COLO829 (cell line): ENCODE measurements around the gene ARMC10.
"Not testable (repeated sequence)": the region's sequence is repeated elsewhere in the genome, so short reads cannot be mapped to it uniquely, and the experiment has no call there.

Source experiments
- DNase-seq: peaks from one replicate; pipeline ENCODE4 v3.0.0; 2012; ENCODE audit warnings: low spot score

The ARMC10 gene

DNA sequence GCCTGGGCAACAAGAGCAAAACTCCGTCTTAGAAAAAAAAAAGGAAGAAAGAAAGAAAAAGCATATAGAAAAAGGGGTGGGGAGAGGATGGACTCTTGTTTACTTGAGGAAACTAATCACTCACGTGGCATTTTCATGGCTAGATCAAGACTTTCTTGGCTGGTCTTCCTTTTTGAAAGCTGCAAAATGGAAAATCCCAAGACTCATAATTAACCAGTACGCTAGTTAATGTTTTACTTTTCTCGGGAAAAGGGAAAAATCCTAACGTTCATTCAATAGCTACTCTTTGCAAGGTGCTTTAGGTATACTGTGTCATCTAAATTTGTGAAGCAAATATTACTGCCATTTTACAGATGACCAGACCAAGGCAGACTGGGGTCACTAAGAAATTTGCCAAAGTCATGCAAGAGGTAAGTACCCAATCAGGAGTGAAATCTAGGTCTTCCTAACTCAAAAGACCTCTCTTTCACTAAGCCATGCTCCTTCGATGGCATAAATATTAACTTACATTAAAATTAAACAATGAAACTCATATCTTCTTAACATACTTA is 49.6 kb downstream of the ARMC10 start:
- DNase-seq: no peak

DNA sequence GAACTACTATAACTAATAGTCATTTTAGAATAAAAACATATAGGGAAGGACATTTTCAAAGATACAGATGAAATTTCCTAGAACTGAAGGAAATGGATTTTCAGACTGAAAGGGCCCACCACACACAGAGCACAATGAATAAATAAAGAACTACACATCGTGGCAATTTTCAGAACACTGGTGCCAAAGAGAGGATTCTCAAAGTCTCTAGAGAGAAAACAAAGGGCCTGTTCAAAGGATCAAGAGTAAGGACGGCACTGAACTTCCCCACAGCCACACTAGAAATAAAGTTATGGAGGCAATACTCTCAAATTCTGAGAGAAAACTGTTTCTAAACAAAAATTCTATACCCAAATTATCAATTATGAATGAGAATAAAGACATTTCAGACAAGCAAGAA is 52.1 kb downstream of the ARMC10 start:
- DNase-seq: peak; percentile 79

DNA sequence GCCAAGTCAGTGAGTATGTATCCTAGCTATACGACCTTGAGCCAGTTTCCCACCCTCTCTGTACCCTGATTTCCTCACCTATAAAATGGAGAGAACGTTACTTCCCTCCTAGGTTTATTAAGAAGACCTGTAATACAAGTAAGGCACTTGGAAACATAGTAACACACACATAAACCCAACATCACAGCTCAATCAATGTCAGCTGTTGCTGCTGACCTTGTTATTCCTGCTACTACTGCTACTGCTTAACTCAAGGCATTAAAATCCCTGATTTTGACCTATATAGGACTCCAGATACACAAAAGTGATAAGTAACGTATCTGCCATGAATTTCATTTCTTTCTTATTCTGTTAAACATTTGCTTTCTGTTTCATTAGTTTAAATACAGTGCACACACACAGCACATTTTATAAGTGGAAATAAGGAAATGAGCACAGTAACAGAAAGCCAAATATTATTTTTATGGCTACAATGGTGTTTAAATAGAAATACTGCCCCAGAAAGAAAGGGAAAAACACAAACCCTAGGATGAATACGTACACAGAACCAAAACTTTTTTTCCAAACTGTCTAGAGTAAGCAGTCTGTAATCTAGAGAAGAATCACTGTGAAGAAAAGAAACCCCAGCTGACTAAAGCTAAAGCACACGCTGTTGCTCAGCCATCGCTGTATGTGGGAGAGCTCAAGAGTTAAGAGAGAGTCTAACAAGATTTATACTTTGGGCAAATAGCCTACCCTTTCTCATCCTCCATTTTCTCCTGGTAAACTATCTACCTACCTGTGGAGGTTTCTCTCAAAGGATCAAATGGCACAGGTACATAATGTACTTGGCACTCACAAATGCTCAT is 55.0 kb downstream of the ARMC10 start:
- DNase-seq: no peak

DNA sequence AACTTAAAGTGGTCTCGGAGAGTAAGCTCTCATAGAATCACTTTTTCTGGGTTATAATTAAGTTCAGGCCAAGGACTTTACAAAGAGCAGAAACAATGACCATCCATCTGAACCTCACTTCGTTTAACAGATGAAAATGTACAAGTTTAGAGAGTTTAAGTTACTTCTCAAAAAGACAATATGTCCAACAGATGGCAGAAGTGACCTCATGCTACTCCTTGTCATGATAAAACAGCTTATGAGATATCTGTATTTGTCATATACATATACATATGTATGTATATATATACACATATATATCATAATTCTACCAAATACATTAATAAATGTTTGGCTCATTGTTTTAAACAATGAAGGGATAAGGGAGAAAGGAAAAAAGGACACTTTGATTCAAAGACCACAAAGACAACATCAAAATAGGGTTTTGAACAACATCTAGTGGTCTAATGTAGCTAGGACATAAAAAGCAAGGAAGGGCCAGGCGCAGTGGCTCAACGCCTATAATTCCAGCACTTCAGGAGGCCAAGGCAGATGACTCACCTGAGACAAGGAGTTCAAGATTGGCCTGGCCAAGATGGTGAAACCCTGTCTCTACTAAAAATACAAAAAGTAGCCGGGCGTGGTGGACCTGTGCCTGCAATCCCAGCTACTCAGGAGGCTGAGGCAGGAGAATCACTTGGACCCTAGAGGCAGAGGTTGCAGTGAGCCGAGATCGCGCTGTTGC is 56.1 kb downstream of the ARMC10 start:
- DNase-seq: no peak

DNA sequence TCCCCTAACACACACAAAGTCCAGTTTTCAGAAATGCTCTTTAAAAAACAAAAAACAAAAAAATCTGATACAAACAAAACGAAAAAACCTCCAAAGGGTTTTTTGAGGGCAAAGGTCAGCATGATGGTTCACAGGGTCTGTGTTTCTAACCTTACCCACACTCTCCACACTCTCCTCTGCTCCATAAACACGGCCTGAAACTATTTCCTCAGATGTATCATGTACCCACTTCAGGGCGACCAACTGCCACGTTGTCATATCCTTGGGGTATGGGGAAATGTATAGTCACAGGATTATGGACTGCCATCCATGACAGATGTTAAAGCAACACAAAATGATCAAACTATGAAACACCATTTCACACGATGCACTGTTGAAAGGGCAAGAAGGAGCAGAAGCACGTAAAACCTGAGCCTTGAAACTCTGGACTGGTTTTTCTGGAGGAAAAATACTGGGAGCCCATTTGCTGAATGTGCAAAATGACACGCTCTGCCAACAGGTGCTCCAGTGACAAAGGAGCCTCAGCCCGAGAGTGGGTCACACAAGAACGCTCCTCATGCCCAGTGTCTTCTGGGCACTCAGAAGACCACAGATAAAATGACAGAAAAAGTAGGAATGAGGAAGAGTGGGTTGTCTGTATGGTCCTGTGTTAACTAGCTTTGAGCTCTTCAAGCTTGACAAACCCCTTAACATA is 58.2 kb downstream of the ARMC10 start:
- no peak for DNase-seq

DNA sequence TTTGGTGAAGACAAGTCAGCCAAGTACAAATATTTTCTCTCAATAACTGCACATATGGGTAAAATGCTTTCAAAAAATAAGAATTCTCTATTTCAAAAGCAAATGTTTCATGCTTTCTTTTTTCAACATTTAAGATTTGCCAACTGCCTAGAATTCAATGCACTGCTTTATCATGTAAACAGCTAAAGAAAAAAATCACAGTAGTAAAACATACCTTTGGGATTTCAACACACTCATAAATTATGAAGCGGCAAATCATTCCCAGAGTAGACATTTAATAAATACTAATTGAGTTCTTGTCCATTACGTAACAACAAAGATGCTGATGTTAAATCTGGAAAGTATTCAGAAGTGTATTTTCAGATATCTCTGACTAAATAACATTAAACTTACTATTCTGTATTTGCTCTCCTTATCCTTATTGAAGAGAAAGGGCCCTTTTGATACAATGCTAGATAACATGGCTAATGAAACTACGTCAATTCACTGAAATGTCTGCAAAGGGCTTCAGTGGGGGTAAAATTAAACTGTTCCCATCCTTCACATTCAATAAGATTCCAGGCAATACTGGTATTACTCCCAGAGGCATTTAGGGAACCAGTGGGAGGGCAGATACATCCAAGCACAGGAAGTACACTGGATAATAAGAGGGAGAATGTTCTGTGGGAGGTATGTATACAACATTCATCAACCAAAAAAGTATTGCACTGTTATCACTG is 60.1 kb downstream of the ARMC10 start:
- peak; percentile 84 for DNase-seq

DNA sequence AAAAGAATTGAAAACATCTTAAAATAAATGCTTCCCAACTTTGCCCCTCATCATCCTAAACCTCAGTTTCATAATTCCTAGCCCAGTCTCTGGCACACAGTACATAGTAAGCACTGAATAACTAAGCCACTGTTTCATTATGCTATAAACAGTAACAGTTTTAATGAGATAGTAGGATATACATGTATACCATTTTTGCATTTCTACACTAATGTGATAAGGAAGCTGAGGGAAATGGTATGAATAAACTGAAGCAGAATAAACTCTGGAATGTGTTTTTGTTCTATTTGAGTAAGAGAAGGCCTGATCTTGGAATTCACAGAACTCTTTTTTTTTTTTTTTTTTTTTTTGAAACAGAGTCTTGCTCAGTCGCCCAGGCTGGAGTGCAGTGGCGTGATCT is 65.1 kb downstream of the ARMC10 start:
- no peak for DNase-seq

DNA sequence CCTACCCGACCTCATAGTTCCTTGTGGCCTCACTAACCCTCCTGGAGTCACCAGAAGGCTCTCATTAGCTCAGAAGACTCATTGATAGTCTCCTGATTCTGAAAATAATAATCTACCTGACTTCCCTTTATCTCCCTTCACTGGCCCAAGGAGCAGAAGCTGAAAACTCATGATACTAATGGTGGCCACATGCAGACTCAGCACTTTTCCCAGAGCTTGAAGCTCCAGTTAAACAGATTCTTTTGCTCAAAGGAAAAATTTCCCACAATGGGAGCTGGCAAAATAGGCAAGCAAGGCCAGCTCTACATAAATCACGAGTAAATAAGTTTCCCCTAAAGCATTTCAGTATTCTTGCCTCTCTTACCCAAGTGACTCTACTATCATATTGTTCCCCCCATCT is 65.7 kb downstream of the ARMC10 start:
- no peak for DNase-seq

DNA sequence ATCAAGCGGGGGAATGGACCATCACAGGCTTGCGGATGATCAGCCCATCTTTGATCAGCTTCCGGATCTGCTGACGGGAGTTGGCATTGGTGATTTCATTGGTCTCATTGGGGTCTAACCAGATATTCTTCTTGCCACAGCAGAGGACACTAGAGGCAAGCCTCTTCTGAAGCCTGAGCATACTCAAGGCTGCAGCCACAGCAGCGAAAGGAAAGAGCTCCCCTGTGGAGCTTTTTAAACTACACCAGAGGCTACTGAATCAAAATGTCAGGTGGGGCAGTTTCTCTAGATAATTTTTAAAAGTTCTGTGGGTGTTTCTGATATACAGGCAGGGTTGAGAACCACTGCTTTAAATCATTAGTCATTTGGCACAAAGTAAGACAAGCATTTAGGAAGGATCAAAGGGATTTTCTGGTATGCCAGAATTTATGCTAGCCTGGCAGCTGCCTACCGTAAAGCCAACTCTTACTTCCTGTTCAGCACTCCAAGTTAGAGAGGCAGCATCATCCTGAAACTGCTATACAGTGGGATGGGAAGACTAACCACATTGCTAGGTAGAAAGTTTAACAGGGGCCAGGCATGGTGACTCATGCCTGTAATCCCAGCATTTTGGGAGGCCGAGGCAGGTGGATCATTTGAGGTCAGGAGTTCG is 66.9 kb downstream of the ARMC10 start:
- DNase-seq: no peak

DNA sequence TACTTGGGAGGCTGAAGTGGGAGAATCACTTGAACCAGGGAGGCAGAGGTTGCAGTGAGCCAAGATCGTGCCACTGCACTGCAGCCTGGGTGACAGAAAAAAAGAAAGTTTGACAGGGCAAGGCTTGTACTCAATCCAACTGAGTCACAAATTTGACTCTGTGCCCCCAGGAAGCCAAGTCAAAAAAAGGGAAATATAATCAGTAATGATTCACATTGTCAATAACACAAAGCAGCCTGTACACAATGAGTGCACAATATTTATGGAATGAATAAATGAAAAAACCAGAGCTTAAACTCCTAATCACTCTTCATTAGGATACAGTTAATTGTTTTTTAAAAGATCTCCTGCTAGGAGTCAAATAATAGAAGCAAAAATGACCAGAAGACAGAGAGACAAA is 67.6 kb downstream of the ARMC10 start:
- DNase-seq: no peak

DNA sequence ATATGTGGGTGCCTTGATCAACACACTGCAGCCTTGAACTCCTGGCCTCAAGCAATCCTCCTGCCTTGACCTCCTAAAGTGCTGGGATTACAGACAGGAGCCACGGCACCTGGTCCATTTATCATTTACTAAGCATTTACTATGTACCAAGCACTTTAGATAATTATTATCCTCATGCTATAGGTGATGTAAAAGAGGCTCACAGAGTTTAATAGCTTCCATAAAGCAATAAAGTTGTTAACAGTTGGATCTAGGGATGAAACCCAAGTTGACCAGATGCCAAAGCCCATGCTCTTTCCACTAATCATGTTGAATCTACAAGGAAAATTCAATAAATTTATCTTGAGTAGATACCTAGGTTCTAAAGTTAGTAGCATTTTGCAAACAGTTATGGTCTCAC is 68.9 kb downstream of the ARMC10 start:
- DNase-seq: no peak

DNA sequence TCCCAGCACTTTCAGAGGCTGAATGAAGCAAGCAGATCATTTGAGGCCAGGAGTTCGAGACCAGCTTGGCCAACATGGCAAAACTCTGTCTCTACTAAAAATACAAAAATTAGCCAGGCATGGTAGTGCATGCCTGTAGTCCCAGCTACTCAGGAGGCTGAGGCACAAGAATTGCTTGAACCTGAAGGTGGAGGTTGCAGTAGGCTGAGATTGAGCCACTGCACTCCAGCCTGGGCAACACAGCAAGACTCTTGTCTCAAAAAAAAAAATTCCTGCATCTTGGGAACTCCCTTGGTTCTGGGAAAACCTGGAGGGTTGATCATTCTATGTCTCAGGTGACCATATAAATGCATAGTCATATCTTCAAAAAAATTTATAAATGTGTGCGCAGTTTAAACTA is 69.8 kb downstream of the ARMC10 start:
- not testable (repeated sequence) for DNase-seq

DNA sequence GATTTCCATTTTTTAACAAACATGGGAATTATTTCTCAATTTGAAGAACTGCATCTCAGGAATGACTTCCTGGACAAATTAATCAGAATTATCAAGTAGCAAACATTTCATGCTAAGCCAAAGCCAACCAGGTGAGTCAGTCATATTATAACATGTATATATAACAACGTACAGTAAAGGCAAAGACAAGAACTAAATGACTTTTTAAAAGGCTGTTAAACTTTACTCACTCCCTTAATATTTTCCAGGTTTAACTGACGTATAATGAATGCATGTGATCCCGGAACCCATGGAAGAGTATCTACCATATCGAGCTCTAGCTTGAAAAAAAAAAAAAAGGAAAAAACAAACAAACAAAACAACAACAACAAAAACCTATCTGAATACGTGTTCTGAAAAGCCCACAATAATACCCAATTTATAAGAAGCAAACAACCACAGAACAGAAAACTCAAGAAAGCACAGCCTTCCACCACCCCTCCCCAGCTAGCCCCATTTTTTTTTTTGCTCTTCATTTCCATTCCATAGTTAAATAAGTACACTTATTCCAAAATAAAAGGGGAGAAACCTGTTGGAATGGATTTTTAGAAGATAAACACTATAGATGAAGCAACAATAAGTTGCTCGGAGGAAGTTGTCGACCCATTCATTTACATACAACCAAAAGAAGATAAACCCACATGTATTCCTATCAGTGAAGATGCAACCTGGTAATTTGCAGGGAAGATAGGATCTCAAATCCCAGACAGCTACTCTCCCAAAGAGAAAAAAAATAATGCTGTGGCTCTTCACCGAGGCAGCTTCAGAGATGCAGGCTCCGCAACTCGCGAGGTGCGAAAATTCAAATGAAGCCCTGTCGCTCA is 73.4 kb downstream of the ARMC10 start:
- no peak for DNase-seq
